GM19372 (cell line): ENCODE data around the gene EFL1.
"Not testable (repeated sequence)": the region's sequence is repeated elsewhere in the genome, so short reads cannot be mapped to it uniquely, and the experiment has no call there.

ENCODE experiments used
- ATAC-seq: cut with Tn5 transposase; IDR thresholded peaks from one replicate; pipeline ENCODE4 v1.9.1; 2021; ENCODE audit warnings: mild to moderate bottlenecking, low read depth, moderate library complexity; ENCODE audit not compliant: unreplicated experiment

The EFL1 gene

DNA sequence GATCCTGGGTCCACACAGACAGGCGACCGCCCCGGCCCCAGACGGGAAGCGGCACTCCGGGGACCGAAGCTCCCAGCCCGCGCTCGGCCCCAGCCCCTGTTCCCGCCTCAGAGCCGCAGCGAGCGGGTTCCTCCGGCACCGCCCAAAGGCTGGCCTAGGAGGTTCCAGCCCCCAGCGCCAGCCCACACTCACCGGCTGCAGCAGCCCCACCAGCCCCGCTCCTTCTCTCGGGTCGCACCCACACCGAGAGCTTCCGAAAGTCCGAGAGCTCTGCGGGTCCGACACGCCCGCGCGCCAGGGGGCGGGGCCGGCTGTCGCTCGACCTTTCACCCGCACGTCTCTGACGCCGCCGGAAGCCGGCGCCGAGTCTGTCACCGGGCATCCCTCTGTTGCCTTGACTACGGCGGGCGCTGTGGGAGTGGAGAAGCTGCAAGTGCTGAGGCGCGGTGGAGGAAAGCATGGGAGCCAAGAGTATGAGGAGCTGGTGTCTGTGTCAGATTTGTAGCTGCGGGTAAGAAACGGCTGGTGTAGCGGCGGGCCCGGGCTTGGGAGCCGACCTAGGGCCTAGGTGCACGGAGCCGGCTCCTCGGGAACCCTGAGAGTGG is at the start of gene EFL1, which contains the start of gene SAXO2:
TSS of gene EFL1 (minus strand) at position 313 of the 605 bp plus-strand sequence. CDS start 956 bp downstream, outside the sequence.
TSS of gene SAXO2 (plus strand) at position 397 of the 605 bp plus-strand sequence. CDS start at position 459, 62 bp downstream.
- ATAC-seq: peak; percentile 94

DNA sequence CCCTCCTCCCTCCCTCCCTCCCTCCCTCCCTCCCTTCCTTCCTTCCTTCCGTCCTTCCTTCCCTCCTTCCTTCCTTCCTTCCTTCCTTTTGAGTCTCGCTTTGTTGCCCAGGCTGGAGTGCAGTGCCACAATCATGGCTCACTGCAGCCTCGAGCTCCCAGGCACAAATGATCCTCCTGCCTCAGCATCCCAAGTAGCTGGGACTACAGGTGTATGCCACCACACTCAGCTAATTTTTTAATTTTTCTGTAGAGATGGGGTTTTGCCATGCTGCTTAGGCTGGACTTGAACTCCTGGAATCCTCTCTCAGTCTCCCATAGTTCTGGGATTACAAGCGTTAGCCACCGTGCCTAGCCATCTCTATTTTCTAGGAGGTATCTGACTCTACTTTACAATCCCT is 48.8 kb upstream of the EFL1 start:
- not testable (repeated sequence) for ATAC-seq

DNA sequence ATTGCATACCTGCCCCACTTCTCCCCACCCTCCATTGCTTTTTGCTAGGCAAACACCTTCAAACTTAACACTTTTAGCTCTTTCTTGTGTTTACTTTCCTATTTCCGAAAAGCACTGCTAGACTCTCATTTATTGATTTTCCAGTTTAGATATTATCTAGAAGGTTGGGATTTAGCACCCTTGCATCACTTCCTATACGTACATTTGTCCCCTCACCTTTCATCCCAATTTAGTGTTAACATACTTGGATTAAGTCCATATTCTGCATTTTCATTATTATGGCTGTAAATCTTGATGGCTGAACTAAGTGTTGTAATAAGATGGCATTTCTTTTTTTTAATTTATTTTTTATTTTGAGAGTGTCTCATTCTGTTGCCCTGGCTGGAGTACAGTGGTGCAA is 47.3 kb upstream of the EFL1 start:
- ATAC-seq: no peak

DNA sequence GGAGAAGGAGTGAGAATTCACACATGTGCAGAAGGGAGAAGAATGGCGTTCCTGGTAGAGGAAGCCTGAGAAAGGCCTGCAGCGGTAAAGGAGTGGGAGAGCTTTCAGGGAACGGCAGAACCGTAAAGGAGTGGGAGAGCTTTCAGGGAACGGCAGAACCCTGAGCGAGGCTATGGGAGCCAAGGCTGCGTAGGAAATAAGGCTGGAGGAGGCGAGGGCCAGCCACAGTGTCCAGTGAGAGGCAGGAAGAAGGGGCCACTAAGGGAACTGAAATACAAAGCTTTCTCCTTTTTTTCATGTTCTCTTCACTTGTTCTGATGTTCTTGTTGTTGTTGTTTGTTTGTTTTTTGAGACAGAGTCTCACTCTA is 45.2 kb upstream of the EFL1 start:
- ATAC-seq: no peak

DNA sequence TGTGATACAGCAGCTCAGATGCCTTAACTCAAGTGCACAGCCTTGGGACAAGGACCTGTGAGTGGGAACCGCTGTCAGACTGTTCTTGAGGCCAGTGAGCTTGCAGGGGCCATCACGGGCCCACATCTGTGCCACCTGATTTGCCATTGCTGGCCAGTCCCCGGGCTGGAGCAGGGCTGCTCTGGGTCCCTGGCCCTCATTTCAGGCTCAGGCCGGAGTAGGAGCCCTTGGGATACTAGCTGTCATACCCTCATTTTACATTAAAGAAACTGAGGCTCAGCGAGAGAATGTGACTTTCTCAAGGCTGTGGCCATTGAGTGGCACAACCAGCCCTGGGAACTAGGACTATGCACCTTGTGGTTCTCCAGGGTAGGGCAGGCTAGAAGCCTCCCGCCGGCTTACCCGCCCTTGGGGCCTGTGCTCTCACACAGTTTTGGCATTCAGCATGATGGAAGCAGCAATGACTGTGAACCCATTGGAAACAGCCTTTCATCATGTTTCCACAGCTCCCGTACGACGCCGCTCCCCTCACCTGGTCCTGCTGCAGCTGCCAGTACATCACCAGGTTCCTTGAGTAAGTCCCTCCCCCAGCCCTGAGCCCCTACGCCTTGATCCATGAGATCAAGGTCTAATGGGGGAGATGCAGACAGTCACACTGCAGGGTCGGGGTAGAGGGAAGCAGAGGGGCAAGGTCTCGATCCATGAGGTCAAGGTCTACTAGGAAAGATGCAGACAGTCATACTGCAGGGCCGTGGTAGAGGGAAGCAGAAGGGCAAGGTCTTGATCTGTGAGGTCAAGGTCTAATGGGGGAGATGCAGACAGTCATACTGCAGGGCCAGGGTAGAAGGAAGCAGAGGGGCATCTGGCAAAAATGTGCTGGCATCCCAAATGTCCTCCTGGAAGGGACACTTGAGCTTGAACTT is 44.5 kb upstream of the EFL1 start:
- ATAC-seq: no peak

DNA sequence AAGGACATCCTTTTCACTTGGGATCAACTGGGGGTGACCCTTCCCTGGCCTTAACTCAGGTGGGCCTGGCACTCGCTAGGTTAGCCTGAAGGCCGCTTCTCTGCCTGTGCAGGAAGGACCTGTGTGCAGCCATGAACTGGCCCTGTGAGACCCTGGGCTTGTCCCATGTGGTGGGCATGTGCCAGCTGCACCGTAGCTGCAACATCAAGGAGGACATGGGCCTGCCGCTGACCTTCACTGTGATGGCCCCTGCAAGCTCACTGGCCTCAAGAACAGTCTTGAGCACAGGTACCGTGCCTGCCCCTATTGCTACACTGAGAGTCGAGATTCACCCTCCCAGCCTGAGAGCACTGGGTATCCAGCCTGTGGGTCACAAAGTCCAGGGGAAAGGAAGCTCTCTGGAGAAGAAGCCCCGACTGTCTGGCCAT is 43.1 kb upstream of the EFL1 start:
- no peak for ATAC-seq

DNA sequence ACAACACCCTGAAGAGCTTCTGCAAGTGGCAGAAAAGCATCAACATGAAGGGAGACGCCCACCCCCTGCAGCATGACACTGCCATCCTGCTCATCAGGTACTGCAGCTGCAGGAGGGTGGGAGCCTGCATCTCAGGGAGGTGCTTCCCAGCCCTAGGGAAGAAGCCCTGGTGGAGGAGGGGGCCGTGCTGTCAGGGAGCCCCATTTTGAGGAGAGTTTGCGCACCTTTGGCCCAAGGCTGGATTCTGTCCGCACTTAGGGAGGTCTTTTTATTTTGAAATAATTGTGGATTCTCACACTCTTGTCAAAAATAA is 42.2 kb upstream of the EFL1 start:
- ATAC-seq: no peak

DNA sequence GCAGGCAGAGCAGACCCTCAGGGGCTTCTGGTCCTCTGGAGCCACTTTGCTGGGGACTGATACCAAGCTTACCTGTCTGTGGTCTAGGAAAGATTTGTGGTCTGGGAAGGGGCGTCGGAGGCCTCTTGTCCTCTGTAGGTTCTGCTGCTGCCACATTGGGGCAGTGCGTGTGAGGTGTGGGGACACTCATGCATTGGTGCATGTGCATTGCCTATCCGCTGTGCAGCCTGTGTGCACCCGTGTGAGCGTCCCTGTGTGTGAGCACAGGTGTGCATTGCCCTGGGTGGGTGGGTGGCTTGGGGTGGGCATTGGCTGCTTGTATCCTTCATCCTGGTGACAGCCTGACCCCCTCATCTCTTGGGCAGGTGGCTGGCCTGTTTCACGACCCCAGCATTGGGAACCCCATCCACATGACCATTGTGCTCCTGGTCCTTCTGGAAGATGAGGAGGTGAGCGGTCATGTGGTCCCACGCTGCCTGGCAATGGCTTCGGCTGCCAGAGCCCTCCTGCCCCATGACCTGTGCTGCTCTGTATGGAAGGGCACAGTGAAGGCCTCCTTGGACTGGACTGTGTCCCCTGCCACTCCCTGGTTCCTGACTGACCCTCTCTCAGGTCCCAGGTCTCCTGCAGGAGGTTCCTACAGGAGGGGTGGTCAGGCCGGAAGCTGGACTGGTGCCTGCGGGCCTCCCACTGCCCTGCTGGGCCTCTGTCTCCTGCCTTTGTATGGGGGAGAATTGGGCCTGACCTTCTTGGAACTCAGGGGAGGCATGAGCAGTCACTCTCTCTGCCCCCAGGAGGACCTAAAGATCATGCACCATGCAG is 41.6 kb upstream of the EFL1 start:
- no peak for ATAC-seq

DNA sequence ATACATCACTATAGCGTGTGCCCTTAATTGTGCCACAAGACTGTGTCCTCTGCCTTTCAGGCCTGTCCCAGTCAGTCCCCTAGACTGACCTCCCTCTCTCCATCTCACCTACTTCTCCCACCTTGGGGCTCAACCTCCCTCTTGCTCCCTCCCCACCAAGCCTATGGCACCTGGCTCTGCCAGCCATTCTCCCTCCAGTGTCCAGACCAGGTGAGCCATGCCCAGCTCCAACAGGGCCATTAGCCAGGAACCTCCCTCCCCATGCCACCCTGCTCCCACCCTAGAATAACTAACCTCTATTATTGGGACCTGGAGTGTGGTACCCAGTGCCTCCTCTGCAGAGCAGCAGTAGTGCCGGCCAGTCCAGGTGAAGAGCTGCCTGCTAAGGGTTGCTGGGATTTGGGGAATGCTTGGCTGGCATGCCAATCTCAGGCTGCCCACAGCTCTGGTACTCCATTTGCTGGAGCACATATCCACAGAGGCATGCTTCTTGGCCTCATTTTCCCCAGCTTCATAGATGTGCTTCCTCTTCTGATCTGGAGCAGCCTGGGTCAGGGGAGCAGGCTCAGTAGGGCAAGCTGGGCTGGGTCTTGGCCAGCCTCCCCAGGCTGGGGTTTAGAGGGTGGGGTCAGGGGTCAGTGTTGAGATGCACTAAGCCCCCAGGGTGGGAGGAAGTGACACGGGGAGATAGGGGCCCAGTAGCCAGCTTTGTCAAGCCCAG is 38.9 kb upstream of the EFL1 start:
- no peak for ATAC-seq

DNA sequence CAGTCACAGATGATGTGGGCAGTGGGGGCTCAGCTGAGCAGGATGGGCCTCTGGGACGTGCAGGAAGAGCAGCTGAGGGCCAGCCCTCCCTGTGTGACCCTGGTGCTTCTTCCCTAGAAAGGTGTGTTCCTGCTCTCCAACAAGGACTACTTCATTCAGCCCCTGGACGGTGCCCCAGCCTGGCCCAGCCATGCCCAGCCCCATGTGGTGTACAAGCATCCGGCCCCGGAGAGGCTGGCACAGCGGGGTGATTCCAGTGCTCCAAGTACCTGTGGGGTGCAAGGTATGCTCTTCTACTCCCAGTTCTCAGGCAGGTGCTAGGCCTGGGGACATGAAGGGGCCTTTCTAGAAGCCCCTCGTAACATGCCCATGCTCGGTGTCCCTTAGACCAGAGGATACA is 38.3 kb upstream of the EFL1 start:
- no peak for ATAC-seq

DNA sequence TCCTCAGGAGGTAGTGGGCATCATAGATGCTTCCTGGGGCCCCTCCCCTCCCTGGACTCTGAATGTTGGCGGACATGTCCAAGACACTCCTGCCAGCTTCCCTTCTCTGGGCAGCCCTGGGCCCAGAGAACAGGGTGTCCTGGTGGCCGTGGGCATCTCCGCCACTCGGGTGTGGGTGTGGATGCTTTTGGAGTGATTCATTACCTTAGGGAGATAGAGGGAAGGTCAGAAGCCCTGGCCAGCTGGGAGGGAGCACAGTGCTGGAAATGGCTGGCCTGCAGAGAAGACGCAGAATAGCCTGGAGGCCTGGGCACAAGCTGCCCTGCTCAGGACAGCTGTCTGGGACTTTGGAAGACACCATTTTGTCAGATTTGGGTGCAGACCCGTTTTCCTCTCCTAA is 37.8 kb upstream of the EFL1 start:
- not testable (repeated sequence) for ATAC-seq

DNA sequence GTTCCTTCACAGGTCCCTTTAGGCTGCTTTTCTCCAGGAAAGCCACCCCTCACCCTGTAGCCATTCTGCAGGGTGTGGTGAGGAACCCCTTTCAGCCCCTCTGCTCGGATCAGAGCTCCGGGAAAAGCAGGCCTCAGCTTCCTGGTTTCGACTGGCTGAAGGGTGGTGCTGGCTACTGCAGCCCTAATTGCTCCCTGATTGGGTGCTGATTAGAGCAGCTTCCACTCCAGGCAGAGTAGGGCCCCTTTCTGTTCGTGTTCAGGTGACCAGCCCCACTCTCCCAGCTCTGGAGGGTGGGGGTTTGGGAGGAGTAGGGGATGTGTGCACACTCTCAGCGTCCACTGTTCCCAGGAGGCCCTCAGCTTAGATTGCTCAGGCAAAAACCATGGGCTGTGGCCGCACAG is 37.0 kb upstream of the EFL1 start:
- not testable (repeated sequence) for ATAC-seq

DNA sequence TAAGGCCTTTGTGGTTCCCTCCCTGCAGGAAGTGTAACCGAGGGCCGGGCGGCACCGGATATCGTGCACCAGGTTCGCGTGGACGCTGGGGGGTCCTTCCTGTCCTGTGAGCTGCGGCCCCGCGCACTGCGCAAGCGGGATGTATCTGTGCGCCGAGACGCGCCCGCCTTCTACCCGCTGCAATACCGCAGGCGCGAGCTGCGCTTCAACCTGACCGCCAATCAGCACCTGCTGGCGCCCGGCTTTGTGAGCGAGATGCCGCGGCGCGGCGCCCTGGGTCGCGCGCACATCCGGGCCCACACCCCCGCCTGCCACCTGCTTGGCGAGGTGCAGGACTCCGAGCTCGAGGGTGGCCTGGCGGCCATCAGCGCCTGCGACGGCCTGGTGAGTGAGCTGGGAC is 36.0 kb upstream of the EFL1 start:
- no peak for ATAC-seq

DNA sequence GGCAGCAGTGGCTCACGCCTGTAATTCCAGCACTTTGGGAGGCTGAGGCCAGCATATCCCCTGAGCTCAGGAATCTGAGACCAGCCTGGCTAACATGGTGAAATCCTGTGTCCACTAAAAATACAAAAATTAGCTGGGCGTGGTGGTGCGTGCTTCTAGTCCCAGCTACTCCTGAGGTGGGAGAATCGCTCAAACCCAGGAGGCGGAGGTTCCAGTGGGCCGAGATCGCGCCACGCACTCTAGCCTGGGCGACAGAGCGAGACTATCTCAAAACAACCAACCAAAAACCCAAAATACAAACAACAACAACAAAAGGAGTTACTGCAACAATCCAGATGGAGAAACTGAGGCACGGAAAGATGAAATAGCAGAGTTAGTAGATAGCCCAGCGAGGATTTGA is 35.5 kb upstream of the EFL1 start:
- no peak for ATAC-seq

DNA sequence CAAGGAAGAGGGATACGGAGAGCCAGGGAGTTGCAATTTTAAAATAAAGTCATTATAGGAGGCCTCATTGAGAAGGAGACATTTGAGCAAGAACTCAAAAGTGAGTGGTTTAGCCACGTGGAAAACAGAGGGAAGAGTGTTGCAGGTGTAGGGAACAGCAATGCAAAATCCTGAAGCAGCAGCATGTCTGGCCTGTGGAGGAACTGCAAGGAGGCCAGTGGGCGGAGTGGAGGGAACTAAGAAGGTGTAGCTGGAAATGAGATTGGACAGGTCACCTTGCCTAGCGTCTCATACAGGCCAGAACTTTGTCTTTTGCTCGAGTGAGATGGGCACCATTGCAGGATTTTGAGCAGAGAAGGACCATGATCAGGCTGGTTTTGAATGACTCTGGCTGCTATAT is 35.0 kb upstream of the EFL1 start:
- no peak for ATAC-seq

DNA sequence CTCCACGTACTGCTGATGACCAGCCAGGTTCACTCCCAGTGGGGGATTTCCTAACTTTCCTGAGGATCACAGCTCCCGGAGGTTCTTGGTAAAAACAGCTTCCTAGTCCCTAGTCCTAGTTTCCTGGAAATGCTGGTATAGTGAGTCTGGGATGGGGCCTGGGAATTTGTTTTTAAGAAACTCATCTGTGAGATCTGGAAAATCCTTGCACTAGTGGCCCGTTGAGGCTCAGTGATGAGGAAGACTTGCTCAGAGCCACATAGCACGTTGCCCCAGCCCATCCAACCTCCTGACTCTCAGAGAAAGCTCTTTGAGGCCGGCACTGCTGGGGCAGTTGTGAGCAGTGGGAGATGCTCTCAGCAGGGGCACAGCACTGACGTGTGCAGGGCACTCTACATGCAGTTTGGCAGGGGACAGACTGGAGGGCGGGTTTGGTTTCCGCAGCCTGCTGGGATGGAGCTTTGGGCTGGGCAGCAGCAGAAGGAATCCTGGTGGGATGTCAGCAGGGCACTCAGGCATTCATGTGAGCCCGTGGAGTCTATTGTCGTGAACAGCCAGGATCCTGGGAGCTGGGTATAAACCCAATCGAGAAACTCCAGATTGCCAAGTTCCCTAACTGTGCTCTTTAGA is 31.6 kb upstream of the EFL1 start:
- ATAC-seq: no peak

DNA sequence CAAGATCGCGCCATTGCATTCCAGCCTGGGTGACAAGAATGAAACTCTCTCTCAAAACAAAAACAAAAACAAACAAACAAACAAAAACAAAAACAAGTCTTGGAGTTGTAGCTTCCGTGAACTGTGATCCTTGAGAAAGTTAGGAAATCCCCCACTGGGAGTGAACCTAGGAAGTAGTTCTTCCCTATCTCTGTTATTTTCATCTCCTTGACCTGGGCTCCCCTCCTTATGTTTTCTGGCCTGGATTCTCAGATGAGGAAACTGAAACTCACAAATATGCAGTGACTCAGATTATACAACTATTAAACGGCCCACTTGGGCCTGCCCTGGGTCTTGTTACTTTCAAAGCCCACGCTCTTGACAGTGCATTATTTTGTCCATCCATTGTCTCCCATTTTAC is 29.7 kb upstream of the EFL1 start:
- no peak for ATAC-seq

DNA sequence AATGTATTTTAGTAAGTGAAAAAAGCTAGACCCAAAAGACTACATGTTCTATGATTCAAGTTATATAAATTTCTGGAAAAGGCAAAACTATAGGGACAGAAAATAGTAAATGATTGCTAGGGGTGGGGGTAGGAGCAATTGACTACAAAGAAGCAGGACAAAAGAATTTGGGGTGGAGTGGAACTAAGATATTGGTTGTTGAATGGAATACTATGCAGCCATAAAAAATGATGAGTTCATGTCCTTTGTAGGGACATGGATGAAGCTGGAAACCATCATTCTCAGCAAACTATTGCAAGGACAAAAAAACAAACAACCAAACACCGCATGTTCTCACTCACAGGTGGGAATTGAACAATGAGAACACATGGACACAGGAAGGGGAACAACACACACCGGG is 25.7 kb upstream of the EFL1 start:
- not testable (repeated sequence) for ATAC-seq

DNA sequence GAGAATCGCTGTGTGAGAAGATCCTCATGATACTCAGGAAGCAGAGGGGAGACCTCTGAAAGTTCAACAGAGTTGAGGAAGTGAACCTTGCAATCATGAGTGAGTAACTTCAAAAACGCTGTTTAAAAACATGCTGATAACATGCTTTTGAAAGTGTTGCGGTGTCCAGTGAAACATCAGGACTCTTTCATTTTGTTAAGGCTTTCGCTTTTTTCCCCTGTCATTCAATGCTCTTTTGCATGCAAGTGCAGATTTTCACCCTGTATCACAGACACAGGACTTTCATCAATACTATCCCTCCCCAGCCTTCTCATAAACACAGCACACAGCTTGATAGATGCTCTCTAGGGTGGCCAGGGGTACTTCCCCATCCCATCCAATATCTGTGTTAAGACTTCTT is 23.9 kb upstream of the EFL1 start:
- ATAC-seq: peak; percentile 80

DNA sequence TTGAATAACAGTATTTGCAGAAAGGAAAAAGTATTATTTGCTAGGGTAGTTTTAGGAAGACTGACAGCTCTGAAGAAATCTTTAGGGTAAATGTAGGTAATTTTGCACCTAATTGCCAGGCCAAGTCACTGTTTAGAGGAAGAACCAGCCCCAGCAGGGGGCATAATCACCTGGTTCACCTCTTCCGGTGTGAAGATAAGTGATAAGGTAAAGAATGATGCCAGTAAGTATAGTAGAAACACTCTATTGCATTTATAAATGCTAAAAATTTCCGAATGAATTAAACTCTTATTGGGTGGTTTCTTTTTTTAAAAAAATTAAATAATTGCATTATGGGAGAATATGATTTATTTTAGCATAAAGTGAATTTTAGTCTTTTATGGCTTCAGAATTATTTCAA is 21.8 kb upstream of the EFL1 start:
- not testable (repeated sequence) for ATAC-seq
